ENCODE results near the gene MGAT5. TPM values are rescaled to one million over a fixed set of nuclear protein-coding genes. Genes with fewer than 3 reads are reported as not detected.

The MGAT5 gene
- total RNA-seq, 2 experiments from 2014 or later: 60.8 to 68.0 TPM

DNA sequence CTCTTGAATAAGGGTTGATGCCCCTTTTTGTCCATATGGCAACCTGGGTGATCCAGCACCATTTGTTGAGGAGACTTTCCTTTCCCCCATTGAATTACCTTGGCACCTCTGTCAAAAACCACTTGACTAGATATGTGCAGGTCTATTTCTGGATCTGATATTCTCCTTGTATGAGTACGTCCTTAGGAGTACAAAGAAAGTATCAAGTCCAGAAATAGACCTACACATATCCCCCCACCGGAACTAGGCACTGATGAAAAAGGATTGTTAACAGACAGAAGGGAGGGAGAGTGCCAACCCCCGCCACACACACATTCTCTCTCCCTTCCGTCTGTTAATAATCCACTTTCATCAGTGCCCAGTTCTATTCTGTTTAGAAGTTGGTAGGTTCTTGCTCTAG is 239.9 kb downstream of the MGAT5 start:
- no peak overlapping the region for H2AFZ ChIP-seq (ENCODE audit: low read length)
- H3K4me1 ChIP-seq (ENCODE audit: insufficient read depth, low read length, poor library complexity, severe bottlenecking): no peaks in the 10 kb centered on the region
- H3K79me2 ChIP-seq (ENCODE audit: insufficient read depth, low read depth, low read length): no peaks in the 10 kb centered on the region
- no peaks in the 10 kb centered on the region for H4K20me1 ChIP-seq (ENCODE audit: insufficient read depth, low read length)
- no peak overlapping the region for H3K4me3 ChIP-seq (ENCODE audit: low read depth, low read length, poor library complexity, severe bottlenecking)
- TF ChIP-seq, protein P1, sequence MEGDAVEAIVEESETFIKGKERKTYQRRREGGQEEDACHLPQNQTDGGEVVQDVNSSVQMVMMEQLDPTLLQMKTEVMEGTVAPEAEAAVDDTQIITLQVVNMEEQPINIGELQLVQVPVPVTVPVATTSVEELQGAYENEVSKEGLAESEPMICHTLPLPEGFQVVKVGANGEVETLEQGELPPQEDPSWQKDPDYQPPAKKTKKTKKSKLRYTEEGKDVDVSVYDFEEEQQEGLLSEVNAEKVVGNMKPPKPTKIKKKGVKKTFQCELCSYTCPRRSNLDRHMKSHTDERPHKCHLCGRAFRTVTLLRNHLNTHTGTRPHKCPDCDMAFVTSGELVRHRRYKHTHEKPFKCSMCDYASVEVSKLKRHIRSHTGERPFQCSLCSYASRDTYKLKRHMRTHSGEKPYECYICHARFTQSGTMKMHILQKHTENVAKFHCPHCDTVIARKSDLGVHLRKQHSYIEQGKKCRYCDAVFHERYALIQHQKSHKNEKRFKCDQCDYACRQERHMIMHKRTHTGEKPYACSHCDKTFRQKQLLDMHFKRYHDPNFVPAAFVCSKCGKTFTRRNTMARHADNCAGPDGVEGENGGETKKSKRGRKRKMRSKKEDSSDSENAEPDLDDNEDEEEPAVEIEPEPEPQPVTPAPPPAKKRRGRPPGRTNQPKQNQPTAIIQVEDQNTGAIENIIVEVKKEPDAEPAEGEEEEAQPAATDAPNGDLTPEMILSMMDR (conservative IDR thresholded peaks at IDR 0.05; ENCODE audit: low read length): no peak
- TF ChIP-seq EZH2phosphoT487 (IDR thresholded peaks at IDR 0.05; ENCODE audit: borderline replicate concordance, low read depth, low read length): no peak
- intact Hi-C loops (cut with micrococcal nuclease; ENCODE audit: unreplicated experiment): no loop called here
- H3K4me2 ChIP-seq (ENCODE audit: low read length): no peak overlapping the region
- no peak for DNase-seq (ENCODE audit: low spot score)
- no peaks in the 10 kb centered on the region for H3K9me3 ChIP-seq (ENCODE audit: low read length)
- H3K9me2 ChIP-seq (ENCODE audit: insufficient read depth, low read length): no peaks in the 10 kb centered on the region
- no peak overlapping the region for H3K27ac ChIP-seq (ENCODE audit: low read depth, low read length, poor library complexity, severe bottlenecking)
- BruUV-seq (replicated peaks): no TSS peak
- CTCF ChIA-PET (ENCODE audit: unreplicated experiment): interaction anchor here (0.6 kb wide), 1 partner anchor 9 kb away, joined by 3 read pairs; no protein-coding TSS in a partner anchor
- POLR2A ChIA-PET: interaction anchor here (0.7 kb wide), 1 partner anchor 89 kb away, joined by 3 read pairs; no protein-coding TSS in a partner anchor
- H3K36me3 ChIP-seq (ENCODE audit: insufficient read depth, low read length): no peaks in the 10 kb centered on the region

DNA sequence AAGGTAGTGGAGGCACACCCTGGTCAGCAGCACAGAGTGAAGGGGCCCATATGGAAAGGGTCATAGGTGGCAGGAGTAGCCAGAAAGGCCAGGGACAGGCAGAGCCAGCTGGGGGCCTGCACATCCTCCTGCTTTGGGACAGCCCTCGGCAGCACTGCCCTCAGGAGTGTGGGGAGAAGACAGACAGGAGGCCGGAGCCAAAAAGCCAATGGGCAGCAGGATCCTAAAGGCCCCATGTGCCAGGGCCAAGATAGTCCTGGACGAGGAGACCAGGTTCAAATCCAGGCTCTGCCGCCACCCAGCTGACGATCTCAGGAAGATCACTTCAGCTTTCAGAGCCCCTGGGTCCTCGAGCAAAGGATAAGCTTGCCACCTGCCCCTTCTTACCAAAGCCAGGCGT is 244.8 kb downstream of the MGAT5 start:
- H3K9me3 ChIP-seq (ENCODE audit: low read length): no peaks in the 10 kb centered on the region
- no peak overlapping the region for H3K4me3 ChIP-seq (ENCODE audit: low read depth, low read length, poor library complexity, severe bottlenecking)
- no peak overlapping the region for H2AFZ ChIP-seq (ENCODE audit: low read length)
- TF ChIP-seq EZH2phosphoT487 (IDR thresholded peaks at IDR 0.05; ENCODE audit: borderline replicate concordance, low read depth, low read length): no peak
- TF ChIP-seq, protein P1 (conservative IDR thresholded peaks at IDR 0.05; ENCODE audit: low read length): no peak
- H3K9me2 ChIP-seq (ENCODE audit: insufficient read depth, low read length): no peaks in the 10 kb centered on the region
- CTCF ChIA-PET (ENCODE audit: unreplicated experiment): no interaction called here
- H4K20me1 ChIP-seq (ENCODE audit: insufficient read depth, low read length): no peaks in the 10 kb centered on the region
- H3K36me3 ChIP-seq (ENCODE audit: insufficient read depth, low read length): no peaks in the 10 kb centered on the region
- no peak overlapping the region for H3K4me2 ChIP-seq (ENCODE audit: low read length)
- H3K79me2 ChIP-seq (ENCODE audit: insufficient read depth, low read depth, low read length): no peaks in the 10 kb centered on the region
- H3K4me1 ChIP-seq (ENCODE audit: insufficient read depth, low read length, poor library complexity, severe bottlenecking): no peaks in the 10 kb centered on the region
- BruUV-seq (replicated peaks): no TSS peak
- intact Hi-C loops (cut with micrococcal nuclease; ENCODE audit: unreplicated experiment): no loop called here
- POLR2A ChIA-PET: no interaction called here
- no peak overlapping the region for H3K27ac ChIP-seq (ENCODE audit: low read depth, low read length, poor library complexity, severe bottlenecking)
- no peak for DNase-seq (ENCODE audit: low spot score)

DNA sequence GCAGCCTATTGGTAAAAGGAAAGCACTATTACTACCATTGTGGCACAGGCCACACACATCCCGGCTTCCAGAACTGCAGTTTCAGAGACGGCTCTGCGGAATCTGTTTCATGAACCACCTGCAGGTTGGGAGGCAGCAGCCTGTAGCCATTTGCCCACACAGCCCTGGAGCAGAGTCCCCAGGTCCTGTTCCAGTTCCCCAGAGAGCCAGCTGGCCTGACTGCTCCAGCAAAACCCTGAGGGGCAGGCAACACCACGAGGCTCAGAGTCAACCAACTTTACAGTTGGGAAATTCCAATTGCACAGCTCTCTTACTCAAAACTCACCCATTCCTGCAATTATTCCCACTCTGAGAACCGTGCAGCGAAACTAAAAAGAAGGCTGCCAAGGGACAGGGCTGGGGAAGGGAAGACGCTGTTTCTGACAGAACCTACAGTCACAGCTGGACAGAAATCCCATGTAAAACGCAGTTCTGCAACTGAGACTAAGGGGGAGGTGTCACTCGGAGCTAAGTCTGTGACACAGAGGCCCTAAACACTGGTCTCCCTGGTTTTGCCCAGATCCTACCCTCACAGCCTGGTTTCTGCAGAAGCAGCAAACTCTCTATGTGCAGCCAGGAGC is 245.5 kb downstream of the MGAT5 start:
- Histone ChIP-seq H3K4me3 (ENCODE audit: low read depth, low read length, poor library complexity, severe bottlenecking) (no peak overlapping the region), H3K36me3 (ENCODE audit: insufficient read depth, low read length) (no peaks in the 10 kb centered on the region), H3K27ac (ENCODE audit: low read depth, low read length, poor library complexity, severe bottlenecking) (no peak overlapping the region), H3K9me3 (ENCODE audit: low read length) (no peaks in the 10 kb centered on the region), H3K4me1 (ENCODE audit: insufficient read depth, low read length, poor library complexity, severe bottlenecking) (no peaks in the 10 kb centered on the region), H3K4me2 (ENCODE audit: low read length) (no peak overlapping the region), H3K79me2 (ENCODE audit: insufficient read depth, low read depth, low read length) (no peaks in the 10 kb centered on the region), H3K9me2 (ENCODE audit: insufficient read depth, low read length) (no peaks in the 10 kb centered on the region), H4K20me1 (ENCODE audit: insufficient read depth, low read length) (no peaks in the 10 kb centered on the region), H2AFZ (ENCODE audit: low read length) (no peak overlapping the region)
- ChIA-PET POLR2A (no interaction called here), CTCF (ENCODE audit: unreplicated experiment) (no interaction called here)
- no peak for DNase-seq (ENCODE audit: low spot score)
- intact Hi-C loops (cut with micrococcal nuclease; ENCODE audit: unreplicated experiment): no loop called here
- no TSS peak for BruUV-seq (replicated peaks)
- TF ChIP-seq, protein P1 (conservative IDR thresholded peaks at IDR 0.05; ENCODE audit: low read length): no peak
